Fibroblast of peridontal ligament (primary cell): ENCODE results near the gene C1orf198.

Experiments
- DNase-seq: peaks from one replicate; pipeline ENCODE4 v3.0.0-alpha.2; 2010; ENCODE audit errors: extremely low read depth

C1orf198 gene

DNA sequence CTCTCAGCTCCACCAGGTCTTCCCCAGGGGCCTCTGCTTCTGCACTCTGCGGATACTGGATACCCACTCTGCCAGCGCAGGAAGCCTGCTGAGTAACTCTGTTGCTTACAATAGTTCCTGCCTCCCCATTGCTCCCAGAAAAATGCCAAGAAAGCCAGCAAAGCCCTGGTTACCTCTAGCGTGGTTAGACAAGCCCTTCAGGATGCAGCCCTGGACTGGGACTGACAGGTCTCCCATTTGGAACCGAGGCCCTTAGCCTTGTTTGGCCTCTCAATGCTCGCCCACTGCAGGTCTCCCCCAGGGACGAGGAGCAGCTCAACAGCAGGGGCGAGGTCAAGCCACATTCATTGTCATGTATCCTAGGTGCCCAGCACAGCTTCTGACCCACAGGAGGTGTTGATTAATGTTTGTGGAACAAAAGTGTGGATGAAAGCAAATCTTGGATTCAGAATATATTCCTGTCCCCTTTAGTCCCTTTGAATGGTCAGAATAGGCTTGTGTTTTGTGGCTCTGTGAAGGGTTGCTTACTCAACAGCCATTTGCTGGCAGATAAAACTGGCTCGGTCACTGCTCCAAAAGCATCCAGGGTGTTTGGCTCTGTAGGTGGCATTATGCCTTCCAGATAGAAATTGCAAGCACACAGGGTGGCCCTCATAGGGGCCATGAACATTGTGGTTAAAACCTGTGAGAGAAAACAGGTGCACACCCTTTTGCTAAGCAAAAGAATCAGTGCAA, 58.9 kb downstream of the C1orf198 start:
- DNase-seq: no peak

DNA sequence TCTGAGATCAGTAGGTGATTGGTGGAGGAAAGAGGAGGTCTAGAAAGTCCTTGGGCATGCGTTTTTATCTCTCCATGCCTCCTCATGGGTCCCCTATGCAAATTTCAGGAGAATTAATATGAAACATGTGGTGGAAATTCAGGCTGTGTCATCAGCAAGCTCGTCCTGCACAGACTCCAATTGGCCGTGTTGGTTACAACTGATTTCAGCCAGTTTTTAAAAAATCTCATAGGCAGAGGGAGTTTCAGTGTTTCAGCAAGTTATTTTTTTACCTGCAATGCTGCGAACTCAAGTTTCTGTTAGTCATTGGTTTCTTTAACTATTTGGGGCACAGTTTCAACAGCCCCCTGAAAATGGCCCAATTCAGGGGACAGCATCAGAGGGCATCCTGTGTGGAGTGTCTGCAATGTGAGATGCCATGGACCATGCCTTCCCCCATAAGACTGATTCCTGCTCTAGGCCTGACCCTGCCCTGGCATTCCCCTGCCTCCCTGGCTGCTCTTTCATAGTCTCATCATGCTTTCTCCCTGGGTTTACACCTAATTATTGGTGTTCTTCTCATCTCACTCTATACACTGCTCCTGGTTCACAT, 59.9 kb downstream of the C1orf198 start:
- DNase-seq: peak; percentile 85

DNA sequence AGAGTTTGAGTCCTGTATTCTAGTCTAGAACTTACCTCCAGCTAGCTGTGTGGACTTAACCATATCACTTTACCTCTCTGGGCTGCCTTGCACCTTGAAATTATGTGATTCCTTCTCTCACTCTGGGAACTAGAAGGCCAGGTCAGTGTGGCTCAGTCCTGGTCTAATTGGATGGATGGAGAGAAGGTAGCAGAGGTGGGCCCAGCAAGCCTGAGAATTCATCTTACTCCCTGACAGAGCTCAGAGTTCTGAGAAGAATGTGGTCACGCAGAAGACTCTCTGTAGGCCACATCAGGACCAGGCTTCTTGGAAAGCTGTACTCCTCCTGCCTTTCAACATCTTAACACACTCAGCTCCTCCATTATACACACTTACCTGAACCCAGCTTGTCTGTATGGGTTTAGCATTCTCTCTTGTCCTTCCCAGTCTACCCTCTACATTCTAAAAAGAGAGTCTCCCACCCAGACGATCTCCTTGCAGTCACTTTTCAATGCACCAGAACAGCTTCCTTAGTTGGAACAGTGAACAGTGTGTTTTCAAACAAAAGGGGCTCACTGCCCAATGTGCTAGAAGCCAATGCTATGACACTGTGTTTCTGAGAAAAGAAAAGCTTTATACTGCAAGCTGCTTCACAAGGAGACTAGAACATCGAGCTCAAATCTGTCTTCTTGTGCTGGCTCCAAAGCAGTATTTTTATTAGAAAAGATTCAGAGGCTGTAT, 60.6 kb downstream of the C1orf198 start:
- DNase-seq: no peak

DNA sequence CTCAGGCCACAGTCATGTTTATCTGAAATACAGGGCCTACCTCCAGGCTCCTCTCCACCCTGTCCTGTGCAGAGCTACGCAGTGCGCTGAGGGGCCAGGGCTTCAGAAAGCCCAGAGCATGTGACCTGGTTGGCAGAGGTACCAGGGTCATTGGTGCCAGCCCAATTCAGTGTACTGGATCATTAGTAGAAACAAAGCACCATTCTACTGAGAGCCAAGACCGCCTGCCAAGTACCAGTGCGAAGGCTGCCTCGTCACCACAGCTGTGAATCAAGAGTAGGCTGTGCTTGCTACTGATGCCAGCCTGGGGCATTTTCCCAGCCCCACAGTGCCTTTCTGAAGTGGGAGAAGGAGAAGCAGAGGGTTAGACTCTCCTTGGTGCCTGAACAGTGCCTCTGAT, 61.3 kb downstream of the C1orf198 start:
- no peak for DNase-seq

DNA sequence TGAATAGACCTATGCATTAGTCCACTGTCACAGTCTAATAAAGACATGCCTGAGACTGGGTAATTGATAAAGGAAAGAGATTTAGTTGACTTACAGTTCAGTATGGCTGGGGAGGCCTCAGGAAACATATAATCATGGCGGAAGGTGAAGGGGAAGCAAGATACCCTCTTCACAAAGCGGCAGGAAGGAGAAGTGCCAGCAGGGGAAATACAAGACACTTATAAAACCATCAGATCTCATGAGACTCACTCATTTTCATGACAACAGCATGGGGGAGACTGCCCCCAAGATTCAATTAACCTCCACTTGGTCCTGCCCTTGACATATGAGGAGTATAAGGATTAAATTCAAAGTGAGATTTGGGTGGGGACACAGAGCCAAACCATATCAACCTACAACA, 61.8 kb downstream of the C1orf198 start:
- no peak for DNase-seq

DNA sequence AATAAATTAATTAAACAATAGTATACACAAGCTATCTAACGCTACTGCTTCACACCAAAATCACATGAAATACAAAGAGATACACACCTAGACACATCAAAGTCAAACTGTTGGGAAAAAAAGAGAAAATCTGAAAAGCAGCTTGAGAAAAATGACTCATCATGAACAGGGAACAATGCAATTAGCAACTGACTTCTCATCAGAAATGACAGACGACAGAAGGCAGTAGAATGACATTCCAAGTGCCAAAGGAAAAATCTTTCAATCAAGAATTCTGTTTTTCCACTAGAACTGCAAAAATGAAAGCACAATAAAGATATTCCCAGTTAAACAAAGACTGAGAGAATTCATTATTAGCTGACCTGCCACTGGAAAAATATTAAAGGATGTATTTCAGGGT, 63.9 kb downstream of the C1orf198 start:
- DNase-seq: no peak

DNA sequence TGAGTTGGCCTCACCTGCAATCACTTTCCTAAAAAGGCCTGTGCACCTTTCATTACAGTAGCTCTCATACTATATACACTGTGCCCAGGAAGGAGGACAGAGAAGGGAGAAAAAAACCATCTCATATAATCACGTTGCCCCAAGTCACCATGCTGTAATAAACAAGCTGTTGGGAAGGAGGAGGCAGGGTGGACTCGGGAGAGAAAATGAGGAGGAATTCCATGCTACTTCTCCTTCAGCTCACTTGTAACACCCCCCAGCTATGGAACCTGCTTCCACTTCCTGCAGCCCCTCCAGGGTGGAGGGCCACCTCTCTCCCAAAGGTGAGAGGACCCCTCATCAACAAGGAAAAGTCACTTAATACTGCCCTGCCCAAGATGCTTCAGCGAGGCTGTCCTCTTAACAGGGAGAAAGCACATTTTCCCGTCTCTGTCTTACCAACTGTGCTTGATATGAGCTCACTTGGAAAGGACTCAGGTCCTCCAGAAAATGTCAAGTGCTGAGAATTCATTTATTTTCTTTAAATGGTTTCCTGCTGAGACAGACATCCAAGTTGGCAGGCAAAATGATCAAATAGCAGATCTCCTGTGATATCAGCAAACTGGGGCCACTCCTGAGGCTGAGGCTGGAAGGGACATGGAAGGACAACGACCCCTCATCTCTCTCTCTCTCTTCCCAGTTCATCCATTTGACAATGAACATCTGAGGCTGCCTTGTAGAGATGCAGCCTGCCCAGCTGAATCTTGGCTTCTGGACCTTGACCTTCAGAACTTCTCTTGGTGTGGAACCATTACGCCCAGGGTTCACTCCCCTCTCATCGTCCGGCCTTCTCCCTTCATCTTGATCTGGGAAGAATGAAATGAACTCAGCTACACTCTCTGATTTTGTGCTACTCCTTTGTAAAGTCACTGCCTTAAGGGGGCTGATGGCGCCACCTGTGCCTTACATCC, 67.2 kb downstream of the C1orf198 start:
- DNase-seq: no peak

DNA sequence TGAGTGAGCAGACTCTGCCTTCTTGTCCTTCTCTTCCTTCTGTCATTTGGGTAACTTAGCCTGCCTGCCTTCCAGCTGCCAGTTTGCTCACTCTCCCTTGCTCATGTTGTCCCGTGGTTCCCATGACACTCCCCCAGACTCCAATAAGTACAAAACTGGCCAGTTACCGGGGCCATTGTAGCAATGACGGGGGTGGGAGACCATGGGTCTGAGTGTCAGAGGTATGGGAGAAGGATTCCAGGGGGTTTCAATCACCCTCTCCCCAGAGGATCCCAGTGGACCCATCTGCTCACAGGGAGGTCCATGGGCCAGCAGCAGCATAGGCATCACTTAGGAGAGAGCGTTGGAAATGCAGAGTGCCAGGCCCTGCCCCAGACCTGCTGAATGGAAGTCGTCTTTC, 69.8 kb downstream of the C1orf198 start:
- DNase-seq: no peak

DNA sequence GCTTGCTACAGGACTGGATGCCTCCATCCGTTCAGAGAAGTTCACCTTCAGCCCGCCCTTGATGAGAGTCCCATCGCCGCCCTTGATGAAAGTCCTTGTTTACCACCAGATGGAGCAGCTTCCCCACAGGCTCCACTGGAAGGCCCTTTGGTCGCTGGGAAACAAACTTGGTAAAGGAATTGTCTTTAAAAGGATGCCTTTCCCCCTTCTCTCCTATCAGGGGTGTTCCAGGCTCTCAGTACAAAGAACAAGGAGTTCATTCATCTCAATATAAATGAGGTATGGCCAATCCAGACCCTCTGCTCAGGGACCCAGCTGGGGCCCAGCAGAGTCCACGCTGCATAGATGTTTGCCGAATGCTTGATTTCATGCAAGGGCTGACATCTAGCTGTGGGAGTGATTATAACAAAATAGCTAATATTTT, 70.4 kb downstream of the C1orf198 start:
- peak; percentile 84 for DNase-seq

DNA sequence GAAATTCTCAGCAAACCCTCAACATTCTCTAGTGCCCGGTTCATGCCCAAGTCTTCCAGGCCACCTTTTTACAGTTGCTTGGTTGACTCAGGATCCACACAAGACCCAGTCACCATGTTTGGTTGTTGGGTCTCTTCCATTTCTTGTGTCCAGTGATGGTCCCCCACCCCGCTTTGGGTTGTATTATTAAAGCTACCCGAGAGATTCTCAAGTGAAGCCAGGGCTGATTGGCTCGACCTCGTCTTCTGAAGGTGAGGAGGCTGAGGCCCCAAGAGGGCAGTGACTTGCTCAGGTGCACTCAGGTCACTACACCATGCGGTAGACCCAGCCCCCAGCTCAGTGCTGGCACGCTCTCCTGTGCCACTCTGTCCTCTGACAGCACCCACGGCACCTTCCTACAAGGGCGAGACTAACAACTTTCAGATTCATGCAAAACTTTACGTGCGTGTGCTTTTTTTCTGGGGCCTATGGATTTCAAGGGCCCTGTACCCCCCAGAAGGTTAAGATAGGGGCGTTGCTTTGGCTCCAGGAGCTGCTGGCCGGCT, 70.9 kb downstream of the C1orf198 start:
- no peak for DNase-seq

DNA sequence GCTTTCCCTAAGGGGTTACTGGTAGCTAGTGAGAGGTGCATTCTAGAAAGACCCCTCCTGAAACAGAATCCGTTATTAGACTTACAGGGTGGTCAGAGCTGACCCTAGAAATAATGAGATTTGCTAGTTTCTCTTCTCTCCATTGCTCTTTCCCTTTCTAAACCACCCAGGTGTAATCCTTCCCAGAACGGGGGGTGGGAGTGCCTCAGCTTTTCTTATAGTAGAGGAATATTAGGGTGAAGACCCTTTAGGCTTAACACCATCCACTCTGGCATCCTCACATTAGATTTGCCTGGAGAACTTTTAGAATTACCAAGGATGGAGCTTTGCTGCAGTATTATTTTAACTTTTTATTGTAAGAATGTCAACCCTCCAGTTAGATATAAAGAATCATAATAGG, 71.7 kb downstream of the C1orf198 start:
- DNase-seq: no peak

DNA sequence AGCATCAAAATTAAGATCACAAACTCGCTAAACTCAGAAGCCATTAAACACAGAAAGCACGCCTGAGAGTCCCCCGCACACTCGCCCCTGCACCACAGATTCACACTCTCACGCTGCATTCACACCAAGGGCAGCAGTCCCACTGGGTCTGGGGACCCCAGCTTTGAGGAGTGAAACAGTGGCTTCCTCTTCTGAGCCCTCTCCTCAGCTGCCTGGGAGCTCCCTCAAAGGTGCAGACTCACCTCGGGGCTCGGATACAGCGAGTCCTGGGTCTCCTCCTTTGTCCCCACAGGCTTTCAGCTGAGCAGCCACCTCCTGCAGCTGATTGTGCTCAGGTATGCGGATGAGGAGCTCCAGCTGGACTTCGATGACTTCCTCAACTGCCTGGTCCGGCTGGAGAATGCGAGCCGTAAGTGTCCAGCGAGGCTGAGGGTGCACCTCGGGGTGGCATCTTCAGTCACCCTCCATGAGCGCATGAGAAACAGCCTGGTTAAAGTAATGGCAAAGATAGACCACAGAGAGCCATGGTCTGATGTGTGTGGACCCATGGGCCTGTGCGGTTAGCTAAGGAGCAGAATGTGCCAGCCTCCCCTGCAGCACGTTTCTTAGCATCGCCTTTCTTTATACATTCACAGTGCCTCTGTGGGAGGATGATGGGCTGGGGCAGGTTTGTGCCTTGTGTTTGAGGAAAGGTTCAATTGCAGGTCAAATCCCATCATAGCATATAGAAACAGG, 73.3 kb downstream of the C1orf198 start:
- no peak for DNase-seq

DNA sequence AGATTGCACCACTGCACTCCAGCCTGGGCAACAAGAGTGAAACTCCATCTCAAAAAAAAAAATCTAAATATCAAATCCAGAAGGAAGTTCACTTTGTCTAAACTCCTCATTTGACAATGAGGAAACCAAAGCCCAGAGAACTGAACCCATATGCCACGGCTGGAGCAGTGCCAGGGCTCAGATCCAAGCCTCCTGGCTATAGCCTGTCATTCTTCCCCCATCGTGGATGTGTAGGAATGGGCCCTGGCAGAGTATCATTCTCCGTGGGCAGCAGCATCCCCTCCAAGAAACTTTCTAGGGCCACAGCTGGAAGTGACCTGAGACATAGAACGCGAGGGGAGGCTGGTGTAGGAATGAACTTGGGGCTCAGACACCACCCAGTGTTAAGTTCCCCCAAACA, 73.9 kb downstream of the C1orf198 start:
- peak; percentile 52 for DNase-seq

DNA sequence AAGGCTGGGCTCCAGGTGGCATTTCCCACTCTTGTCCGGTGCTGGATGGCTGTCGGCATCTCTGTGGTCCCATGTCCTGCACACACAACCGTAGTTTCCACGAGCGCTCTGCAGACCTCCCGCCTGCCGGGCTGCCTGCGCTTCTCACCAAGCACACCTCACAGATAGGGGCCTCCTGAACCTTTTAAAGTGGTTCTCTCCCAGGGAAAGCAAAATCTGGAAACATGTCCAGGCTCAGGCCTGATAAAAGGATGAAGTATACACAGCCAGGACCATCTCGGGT, 74.9 kb downstream of the C1orf198 start:
- DNase-seq: no peak

DNA sequence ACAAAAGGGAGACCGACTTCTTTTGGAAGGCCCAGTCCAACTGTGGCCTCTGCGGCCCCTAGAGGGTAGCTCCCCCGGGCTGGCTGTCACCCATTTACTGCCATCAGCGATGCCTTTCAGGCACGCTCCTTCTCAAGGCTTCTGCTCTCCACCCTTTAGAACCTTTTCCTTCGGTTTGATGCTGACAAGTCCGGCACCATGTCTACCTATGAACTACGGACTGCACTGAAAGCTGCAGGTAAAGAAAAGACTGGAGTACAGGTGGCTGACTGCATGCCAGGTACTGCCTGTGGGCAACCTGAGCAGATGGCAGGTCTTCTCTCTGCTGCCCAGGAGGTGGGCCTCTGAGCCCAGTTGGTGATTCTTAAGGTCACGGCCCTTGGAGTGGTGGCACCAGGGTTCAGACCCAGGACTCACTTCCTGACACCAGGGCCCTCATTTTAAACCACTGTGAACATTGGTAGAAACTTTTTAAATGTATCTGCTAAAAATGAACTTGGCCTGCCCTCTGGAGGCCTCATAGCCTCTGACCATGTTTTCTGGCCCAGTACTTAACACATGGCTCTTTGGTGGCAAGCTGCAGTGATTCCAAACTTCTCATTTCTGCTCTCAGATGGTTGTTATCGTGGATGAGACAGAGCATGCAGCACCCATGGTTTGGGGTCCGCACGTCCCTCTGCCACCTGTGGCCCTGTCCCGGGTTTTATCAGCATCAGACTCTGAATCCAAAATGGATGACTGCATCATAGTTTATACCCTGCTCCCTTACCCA, 75.4 kb downstream of the C1orf198 start:
- no peak for DNase-seq

DNA sequence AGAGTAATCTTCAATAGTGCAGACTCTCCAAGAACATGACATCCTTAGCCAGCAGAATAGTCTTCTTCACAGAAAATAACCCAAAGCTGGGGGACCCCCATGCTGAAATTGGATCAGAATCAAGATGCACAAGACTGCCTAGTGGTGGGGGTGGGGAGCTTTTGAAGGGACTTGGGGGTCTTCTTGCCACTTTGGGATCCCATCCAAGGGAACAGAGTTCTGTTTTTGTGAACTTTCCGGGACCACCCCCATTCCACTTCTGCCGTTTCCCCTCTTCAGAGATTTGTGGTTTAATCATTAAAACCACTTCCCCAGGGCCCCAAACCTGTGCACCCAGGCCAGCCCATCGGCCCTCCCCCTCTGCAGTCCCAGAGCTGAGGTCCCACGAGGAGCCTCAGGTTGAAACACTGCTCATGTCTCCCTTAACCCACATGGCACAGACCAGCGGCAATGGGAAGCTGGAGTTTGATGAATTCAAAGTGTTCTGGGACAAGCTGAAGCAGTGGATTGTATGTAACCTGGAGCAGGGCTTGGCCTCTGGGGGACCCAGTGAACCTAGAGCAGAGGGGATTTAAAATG, 76.2 kb downstream of the C1orf198 start:
- DNase-seq: no peak

DNA sequence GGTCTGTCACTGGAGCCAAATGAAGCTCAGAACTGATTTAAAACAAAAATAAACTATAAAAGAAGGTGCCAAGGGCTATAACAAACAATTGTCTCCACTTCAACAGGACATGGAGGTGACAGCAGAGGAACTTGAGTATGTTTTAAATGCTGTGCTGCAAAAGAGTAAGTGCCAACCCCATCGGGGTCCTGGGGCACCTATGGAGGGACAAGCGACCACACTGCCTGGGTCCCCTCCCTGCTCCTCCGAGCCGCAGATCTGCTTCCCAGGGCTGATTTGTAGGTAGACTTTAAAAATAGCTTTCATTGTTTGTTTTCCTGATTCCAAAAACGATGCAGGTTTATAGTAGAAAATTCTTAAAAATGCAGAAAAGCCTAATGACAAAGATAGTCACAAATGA, 78.3 kb downstream of the C1orf198 start:
- DNase-seq: no peak

DNA sequence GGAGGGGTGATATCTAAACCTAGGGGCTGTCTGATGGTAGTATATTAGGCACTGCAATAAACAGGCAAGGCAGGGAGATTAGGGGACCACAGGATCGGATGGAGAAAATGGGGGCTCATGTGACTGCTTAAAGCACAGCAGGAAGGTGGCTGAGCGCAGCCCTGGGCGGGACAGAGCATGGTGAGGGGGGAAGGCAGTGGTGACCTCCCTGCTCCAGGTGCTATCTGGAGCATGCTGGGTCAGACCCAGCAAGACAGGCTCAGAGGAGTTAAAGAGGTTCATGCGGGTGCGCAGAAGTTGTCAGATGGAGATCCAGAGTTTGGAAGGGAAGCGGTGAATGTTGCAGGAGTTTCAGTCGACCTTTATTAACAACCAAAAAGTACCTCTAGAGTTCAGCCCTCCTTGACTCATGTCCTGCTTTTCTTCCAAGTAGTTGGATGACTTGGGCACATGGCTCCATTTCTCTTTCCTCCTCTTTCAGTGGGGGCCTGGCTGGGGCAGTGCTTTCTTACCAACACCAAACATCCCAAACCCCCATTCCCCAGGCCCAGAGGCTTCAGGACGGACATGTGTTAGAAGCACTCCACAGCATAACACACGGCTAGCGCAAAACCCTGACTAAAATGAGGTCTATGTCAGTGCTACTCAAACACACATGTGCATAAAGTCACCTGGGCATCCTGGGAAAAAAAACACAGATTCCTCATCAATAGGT, 79.6 kb downstream of the C1orf198 start:
- no peak for DNase-seq

DNA sequence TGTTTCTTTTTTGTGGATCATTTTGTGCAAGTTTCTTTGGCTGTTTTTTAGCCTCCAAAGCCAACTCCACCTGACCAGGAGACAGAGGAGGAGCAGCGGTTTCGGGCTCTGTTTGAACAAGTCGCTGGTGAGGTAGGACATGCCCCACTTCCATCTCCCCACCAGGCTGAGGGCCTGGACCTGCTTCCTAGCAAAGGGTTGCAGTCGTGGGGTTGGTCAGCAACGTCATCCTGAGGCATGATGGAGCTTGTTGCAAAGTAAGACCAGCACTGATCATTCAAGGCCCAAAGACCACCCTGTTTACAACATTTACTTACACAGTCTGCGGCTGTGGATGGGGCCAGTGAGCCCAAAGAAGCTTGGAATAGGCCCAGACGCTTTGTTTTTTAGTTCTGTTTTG, 80.8 kb downstream of the C1orf198 start:
- no peak for DNase-seq
